Nucleus accumbens (tissue), 56 donors: Measurements from ENCODE around the gene SFXN5.

ENCODE experiments used
- DNase-seq, 56 donors: peaks; one replicate each; lab custom pipeline; 2025; lab: John Stamatoyannopoulos, UW

The SFXN5 gene

GRCh38 chr2:72893594-72894319, 177.8 kb downstream of the SFXN5 start:
- DNase-seq: peak in 8 of 56 donors; percentile 11 to 39 (median 16)

- peak in 42 of 56 donors; percentile 9 to 74 (median 34) for DNase-seq
These were observed 178.9 kb downstream of the SFXN5 start for GRCh38 chr2:72892506-72893173.
